Suprapubic skin (tissue), 4 donors: Measurements from ENCODE around the gene PLXNA1. TPM values are rescaled to one million over a fixed set of nuclear protein-coding genes. Genes with fewer than 3 reads are reported as not detected.

Experiments
- DNase-seq, 2 donors: peaks; one replicate each; pipeline ENCODE4 v3.0.0-alpha.2; 2019; ENCODE audit warnings: low spot score in 2 of 2
- H3K27ac ChIP-seq: fragments of 200-600 bp; sonication (generic); one replicate; pipeline ENCODE4 v1.5.1; 2019
- H3K27me3 ChIP-seq: fragments of 200-600 bp; sonication (generic); one replicate; pipeline ENCODE4 v1.5.1; 2019
- H3K36me3 ChIP-seq: fragments of 200-600 bp; sonication (generic); one replicate; pipeline ENCODE4 v1.5.1; 2019
- H3K4me1 ChIP-seq: fragments of 200-600 bp; sonication (generic); one replicate; pipeline ENCODE4 v1.5.1; 2019
- H3K4me3 ChIP-seq: fragments of 200-600 bp; sonication (generic); one replicate; pipeline ENCODE4 v1.5.1; 2019; ENCODE audit warnings: mild to moderate bottlenecking
- H3K9me3 ChIP-seq: fragments of 200-600 bp; sonication (generic); one replicate; pipeline ENCODE4 v1.5.1; 2019
- CTCF ChIP-seq, 2 donors: fragments of 200-600 bp in 1 of 2; fragments of 450-650 bp in 1 of 2; sonication (generic) in 1 of 2; IDR thresholded peaks; one replicate each; pipeline ENCODE4 v1.5.1; 2016 to 2019; ENCODE audit warnings: antibody characterized with exemption in 2 of 2, mild to moderate bottlenecking in 1 of 2, moderate library complexity in 1 of 2
- EP300 ChIP-seq: sonication (generic); formaldehyde crosslinking; IDR thresholded peaks from one replicate; pipeline ENCODE4 v1.6.1; 2017; ENCODE audit warnings: antibody characterized with exemption
- POLR2A ChIP-seq, 2 donors: fragments of 450-650 bp; IDR thresholded peaks; one replicate each; pipeline ENCODE4 v1.6.1; 2017; ENCODE audit warnings: antibody characterized with exemption in 2 of 2, mild to moderate bottlenecking in 2 of 2, moderate library complexity in 2 of 2
- POLR2AphosphoS5 ChIP-seq, 3 donors: sonication (generic); formaldehyde crosslinking; IDR thresholded peaks; one replicate each; pipeline ENCODE4 v1.6.1; 2017; ENCODE audit warnings: antibody characterized with exemption in 3 of 3
- WGBS: methylation state at CpG from one replicate; pipeline ENCODE4 v1.1.5; 2018; 5-methylcytosine and 5-hydroxymethylcytosine counted together
- total RNA-seq, 4 donors: library from RNA; depleted of rRNA; stranded (reverse); fragments of >200 nt; gene quantifications; one replicate each; pipeline ENCODE4 v1.1.0, GENCODE V29; 2016

The PLXNA1 gene
- total RNA-seq, 4 donors from 2014 or later: 48.4 to 77.9 (median 59.4) TPM

GRCh38 chr3:126939733-126940132, 43.2 kb upstream of the PLXNA1 start:
- no peak for DNase-seq
- H3K36me3 ChIP-seq: no peaks in the 10 kb centered on the region
- 78% methylated on average over 3 of the region's 3 CpGs for WGBS
- peaks cover 22% of the 10 kb centered on the region for H3K4me1 ChIP-seq
- no peaks in the 10 kb centered on the region for H3K9me3 ChIP-seq
- H3K4me3 ChIP-seq: no peak overlapping the region
- no peaks in the 10 kb centered on the region for H3K27me3 ChIP-seq
- TF ChIP-seq CTCF (IDR thresholded peaks at IDR 0.05) (no peak), POLR2AphosphoS5 (IDR thresholded peaks at IDR 0.05) (no peak), EP300 (no peak), POLR2A (IDR thresholded peaks at IDR 0.05) (no peak)
- no peak overlapping the region for H3K27ac ChIP-seq

GRCh38 chr3:126941721-126942270, 41.1 kb upstream of the PLXNA1 start:
- 90% methylated on average over 5 of the region's 5 CpGs for WGBS
- H3K27ac ChIP-seq: no peak overlapping the region
- DNase-seq: no peak
- TF ChIP-seq EP300 (no peak), CTCF (IDR thresholded peaks at IDR 0.05) (no peak), POLR2AphosphoS5 (IDR thresholded peaks at IDR 0.05) (no peak), POLR2A (IDR thresholded peaks at IDR 0.05) (no peak)
- no peaks in the 10 kb centered on the region for H3K27me3 ChIP-seq
- H3K4me3 ChIP-seq: no peak overlapping the region
- H3K36me3 ChIP-seq: no peaks in the 10 kb centered on the region
- peaks cover 21% of the 10 kb centered on the region for H3K4me1 ChIP-seq
- no peaks in the 10 kb centered on the region for H3K9me3 ChIP-seq

GRCh38 chr3:126944089-126944965, 38.6 kb upstream of the PLXNA1 start:
- TF ChIP-seq POLR2A (IDR thresholded peaks at IDR 0.05) (no peak), POLR2AphosphoS5 (IDR thresholded peaks at IDR 0.05) (no peak), CTCF (IDR thresholded peaks at IDR 0.05) (no peak), EP300 (no peak)
- Histone ChIP-seq H3K4me1 (no peaks in the 10 kb centered on the region), H3K9me3 (no peaks in the 10 kb centered on the region), H3K27me3 (no peaks in the 10 kb centered on the region), H3K27ac (no peak overlapping the region), H3K4me3 (no peak overlapping the region), H3K36me3 (no peaks in the 10 kb centered on the region)
- peak in 1 of 2 donors; percentile 49 for DNase-seq
- 93% methylated on average over 12 of the region's 12 CpGs for WGBS

GRCh38 chr3:126945171-126945721, 37.7 kb upstream of the PLXNA1 start:
- Histone ChIP-seq H3K4me1 (no peaks in the 10 kb centered on the region), H3K9me3 (no peaks in the 10 kb centered on the region), H3K27ac (no peak overlapping the region), H3K27me3 (no peaks in the 10 kb centered on the region), H3K4me3 (no peak overlapping the region), H3K36me3 (no peaks in the 10 kb centered on the region)
- DNase-seq: peak in 1 of 2 donors; percentile 54
- 92% methylated on average over 17 of the region's 17 CpGs for whole genome bisulfite sequencing
- TF ChIP-seq POLR2A (IDR thresholded peaks at IDR 0.05): no peak
- no peak for TF ChIP-seq POLR2AphosphoS5 (IDR thresholded peaks at IDR 0.05)
- TF ChIP-seq EP300: no peak
- TF ChIP-seq CTCF (IDR thresholded peaks at IDR 0.05): no peak

- no peak overlapping the region for H3K4me3 ChIP-seq
- 85% methylated on average over 7 of the region's 9 CpGs for WGBS
- H3K4me1 ChIP-seq: no peaks in the 10 kb centered on the region
- no peaks in the 10 kb centered on the region for H3K36me3 ChIP-seq
- DNase-seq: peak in 1 of 2 donors; percentile 53
- H3K27ac ChIP-seq: no peak overlapping the region
- TF ChIP-seq EP300 (no peak), POLR2A (IDR thresholded peaks at IDR 0.05) (no peak), POLR2AphosphoS5 (IDR thresholded peaks at IDR 0.05) (no peak), CTCF (IDR thresholded peaks at IDR 0.05) (no peak)
- no peaks in the 10 kb centered on the region for H3K27me3 ChIP-seq
- H3K9me3 ChIP-seq: no peaks in the 10 kb centered on the region
These were observed 37.0 kb upstream of the PLXNA1 start for GRCh38 chr3:126945891-126946290.
